Gastroesophageal sphincter (tissue), 3 donors: ENCODE results near the gene PIAS2.

ENCODE experiments used
- POLR2A ChIP-seq, 2 donors: fragments of 450-650 bp; IDR thresholded peaks; one replicate each; pipeline ENCODE4 v1.6.1; 2017; ENCODE audit warnings: antibody characterized with exemption in 2 of 2, mild to moderate bottlenecking in 2 of 2, moderate library complexity in 1 of 2
- TF ChIP-seq, protein P1 (sequence below), 4 experiments: fragments of 200-600 bp in 2 of 4; fragments of 450-650 bp in 2 of 4; sonication (generic) in 1 of 4; IDR thresholded peaks; one replicate each; pipeline ENCODE4 v1.5.1; 2017 to 2019; ENCODE audit warnings: antibody characterized with exemption in 4 of 4, mild to moderate bottlenecking in 2 of 4, moderate library complexity in 2 of 4

DNA sequence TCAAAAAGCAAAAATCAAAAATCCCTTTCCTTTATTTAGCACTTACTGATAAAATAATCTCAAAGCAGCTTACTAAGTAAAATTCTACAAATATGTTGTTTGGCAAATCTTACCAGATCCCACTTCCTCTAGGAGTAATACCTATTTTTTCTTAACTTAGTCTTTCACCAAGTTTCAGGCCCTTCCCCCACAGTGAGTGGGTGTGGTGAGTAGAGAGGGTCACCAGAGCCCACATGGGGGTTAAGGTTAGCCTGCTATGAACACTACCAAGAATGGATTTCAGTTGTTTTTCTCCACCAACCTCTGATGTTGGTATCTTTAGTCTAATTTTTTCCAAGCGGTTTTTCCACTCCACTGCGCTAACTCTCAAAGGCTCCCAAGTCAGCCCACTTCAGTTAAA, 23.2 kb downstream of the PIAS2 start:
- TF ChIP-seq, protein P1, sequence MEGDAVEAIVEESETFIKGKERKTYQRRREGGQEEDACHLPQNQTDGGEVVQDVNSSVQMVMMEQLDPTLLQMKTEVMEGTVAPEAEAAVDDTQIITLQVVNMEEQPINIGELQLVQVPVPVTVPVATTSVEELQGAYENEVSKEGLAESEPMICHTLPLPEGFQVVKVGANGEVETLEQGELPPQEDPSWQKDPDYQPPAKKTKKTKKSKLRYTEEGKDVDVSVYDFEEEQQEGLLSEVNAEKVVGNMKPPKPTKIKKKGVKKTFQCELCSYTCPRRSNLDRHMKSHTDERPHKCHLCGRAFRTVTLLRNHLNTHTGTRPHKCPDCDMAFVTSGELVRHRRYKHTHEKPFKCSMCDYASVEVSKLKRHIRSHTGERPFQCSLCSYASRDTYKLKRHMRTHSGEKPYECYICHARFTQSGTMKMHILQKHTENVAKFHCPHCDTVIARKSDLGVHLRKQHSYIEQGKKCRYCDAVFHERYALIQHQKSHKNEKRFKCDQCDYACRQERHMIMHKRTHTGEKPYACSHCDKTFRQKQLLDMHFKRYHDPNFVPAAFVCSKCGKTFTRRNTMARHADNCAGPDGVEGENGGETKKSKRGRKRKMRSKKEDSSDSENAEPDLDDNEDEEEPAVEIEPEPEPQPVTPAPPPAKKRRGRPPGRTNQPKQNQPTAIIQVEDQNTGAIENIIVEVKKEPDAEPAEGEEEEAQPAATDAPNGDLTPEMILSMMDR (IDR thresholded peaks at IDR 0.05) = no peak
- TF ChIP-seq POLR2A (IDR thresholded peaks at IDR 0.05) = no peak
